DND-41 (cell line): ENCODE data around the gene BRMS1.
"Not testable (repeated sequence)": the region's sequence is repeated elsewhere in the genome, so short reads cannot be mapped to it uniquely, and the experiment has no call there.

ENCODE experiments used
- ATAC-seq: fragments of 200-7000 bp; cut with Tn5 transposase; 3 replicates; pipeline ENCODE4 v1.9.1; 2021; ENCODE audit warnings: low read depth; ENCODE audit not compliant: insufficient read depth
- DNase-seq: peaks from one replicate; pipeline ENCODE4 v3.0.0-alpha.2; 2020
- H2AFZ ChIP-seq: 2 replicates; pipeline ENCODE4 v1.6.0; 2012; ENCODE audit warnings: low read depth, low read length
- H3K27ac ChIP-seq: 2 replicates; pipeline ENCODE4 v1.5.1; 2012; ENCODE audit warnings: low read length, inconsistent platforms
- H3K27me3 ChIP-seq: fragments of 200-600 bp; sonication (generic); 2 replicates; pipeline ENCODE4 v1.6.0; 2012; ENCODE audit warnings: low read length, mild to moderate bottlenecking, inconsistent platforms; ENCODE audit not compliant: insufficient read depth, poor library complexity
- H3K36me3 ChIP-seq: 2 replicates; pipeline ENCODE4 v1.5.1; 2012; ENCODE audit warnings: low read length, inconsistent platforms; ENCODE audit not compliant: insufficient read depth
- H3K4me1 ChIP-seq: 2 replicates; pipeline ENCODE4 v1.5.1; 2012; ENCODE audit warnings: mild to moderate bottlenecking, low read length; ENCODE audit not compliant: insufficient read depth
- H3K4me2 ChIP-seq: 2 replicates; pipeline ENCODE4 v1.6.0; 2012; ENCODE audit warnings: mild to moderate bottlenecking, moderate library complexity, low read length, inconsistent platforms; ENCODE audit not compliant: insufficient read depth
- H3K4me3 ChIP-seq, 2 experiments: fragments of 200-600 bp in 1 of 2; shearing (Covaris generic) in 1 of 2; 2 replicates each; pipeline ENCODE4 v1.5.1; 2012 to 2016; ENCODE audit warnings: inconsistent platforms in 2 of 2, low read length in 2 of 2, mild to moderate bottlenecking in 2 of 2, low read depth in 1 of 2, moderate library complexity in 1 of 2
- H3K79me2 ChIP-seq: 2 replicates; pipeline ENCODE4 v1.6.0; 2012; ENCODE audit warnings: low read length, inconsistent platforms; ENCODE audit not compliant: insufficient read depth
- H3K9ac ChIP-seq: 2 replicates; pipeline ENCODE4 v1.6.0; 2012; ENCODE audit warnings: low read depth, mild to moderate bottlenecking, inconsistent platforms, low read length, moderate library complexity
- H3K9me3 ChIP-seq: 2 replicates; pipeline ENCODE4 v1.5.1; 2012; ENCODE audit warnings: low read length, moderate library complexity, mild to moderate bottlenecking, inconsistent platforms; ENCODE audit not compliant: insufficient read depth, severe bottlenecking
- H4K20me1 ChIP-seq: 2 replicates; pipeline ENCODE4 v1.6.0; 2012; ENCODE audit warnings: low read length; ENCODE audit not compliant: insufficient read depth
- CTCF ChIP-seq: IDR thresholded peaks from 2 replicates; pipeline ENCODE4 v1.5.1; 2012; ENCODE audit warnings: borderline replicate concordance, low read length, moderate library complexity, mild to moderate bottlenecking; ENCODE audit not compliant: poor library complexity, severe bottlenecking; ENCODE audit errors: extremely low read depth
- EZH2 ChIP-seq: IDR thresholded peaks from 3 replicates; pipeline ENCODE4 v1.6.1; 2012; ENCODE audit warnings: borderline replicate concordance, low read depth, mild to moderate bottlenecking, moderate library complexity, low read length, inconsistent platforms; ENCODE audit not compliant: severe bottlenecking

BRMS1 gene

GRCh38 chr11:66388780-66389386 is 44.0 kb upstream of the BRMS1 start:
- peak; percentile 82 for DNase-seq
- no peaks in the 10 kb centered on the region for H3K27me3 ChIP-seq
- no peaks in the 10 kb centered on the region for H3K79me2 ChIP-seq
- H3K9me3 ChIP-seq: no peaks in the 10 kb centered on the region
- H3K4me2 ChIP-seq: no peak overlapping the region
- TF ChIP-seq CTCF (peak; percentile 94), EZH2 (no peak)
- H3K9ac ChIP-seq: no peak overlapping the region
- H3K4me1 ChIP-seq: peaks cover 10% of the 10 kb centered on the region
- no peak overlapping the region for H3K4me3 ChIP-seq
- no peak overlapping the region for H3K27ac ChIP-seq
- H2AFZ ChIP-seq: no peak overlapping the region; the same call in 1 of the 2 replicates
- ATAC-seq: peak; percentile 86
- no peaks in the 10 kb centered on the region for H3K36me3 ChIP-seq
- no peaks in the 10 kb centered on the region for H4K20me1 ChIP-seq

GRCh38 chr11:66386171-66387069 is 41.5 kb upstream of the BRMS1 start:
- ATAC-seq: peak; percentile 86
- Histone ChIP-seq H3K4me3 (peak overlapping the region in 1 of 2 experiments; percentile 48; a peak in 2 of 4 replicates), H3K36me3 (no peaks in the 10 kb centered on the region), H3K27me3 (no peaks in the 10 kb centered on the region), H3K4me1 (peaks cover 10% of the 10 kb centered on the region), H3K9ac (peak overlapping the region; percentile 44; the same call in 1 of the 2 replicates), H3K4me2 (peak overlapping the region; percentile 72), H2AFZ (peak overlapping the region; percentile 89), H3K79me2 (no peaks in the 10 kb centered on the region), H3K9me3 (no peaks in the 10 kb centered on the region), H4K20me1 (no peaks in the 10 kb centered on the region), H3K27ac (0 out of 2 replicates have a peak overlapping the region, but pooled peaks have one; percentile 46)
- peak; percentile 83 for DNase-seq
- peak; percentile 99 for TF ChIP-seq CTCF
- no peak for TF ChIP-seq EZH2

- DNase-seq, H4K20me1 ChIP-seq, ATAC-seq, H3K9ac ChIP-seq, H3K27me3 ChIP-seq, H3K27ac ChIP-seq, H3K4me3 ChIP-seq, H2AFZ ChIP-seq, H3K9me3 ChIP-seq, H3K79me2 ChIP-seq, H3K36me3 ChIP-seq, H3K4me2 ChIP-seq: not testable (repeated sequence)
- H3K4me1 ChIP-seq: peaks cover 10% of the 10 kb centered on the region
Measured at GRCh38 chr11:66384316-66384715, 39.4 kb upstream of the BRMS1 start.

- not testable (repeated sequence) for H3K27ac ChIP-seq, H3K9ac ChIP-seq, H3K9me3 ChIP-seq, H3K4me3 ChIP-seq, H2AFZ ChIP-seq, H3K36me3 ChIP-seq, H3K27me3 ChIP-seq, H3K4me1 ChIP-seq, DNase-seq, ATAC-seq, H4K20me1 ChIP-seq, H3K79me2 ChIP-seq, H3K4me2 ChIP-seq
Measured at GRCh38 chr11:66380264-66380663, 35.4 kb upstream of the BRMS1 start.

- H3K27me3 ChIP-seq, H3K9ac ChIP-seq, H3K9me3 ChIP-seq, H3K4me3 ChIP-seq, H3K79me2 ChIP-seq, H4K20me1 ChIP-seq, H3K27ac ChIP-seq, H2AFZ ChIP-seq, H3K4me2 ChIP-seq, DNase-seq, ATAC-seq, H3K36me3 ChIP-seq: not testable (repeated sequence)
- H3K4me1 ChIP-seq: peaks cover 27% of the 10 kb centered on the region
Measured at GRCh38 chr11:66373690-66374287, 28.9 kb upstream of the BRMS1 start.
